Parathyroid adenoma (tissue), 2 donors: Measurements from ENCODE around the gene SLC9A9.
"Not testable (repeated sequence)": the region's sequence is repeated elsewhere in the genome, so short reads cannot be mapped to it uniquely, and the experiment has no call there.

ENCODE experiments used
- H2AFZ ChIP-seq: fragments of 300-600 bp; sonication (generic); one replicate; pipeline ENCODE4 v1.7.0; 2017; ENCODE audit warnings: antibody characterized with exemption, mild to moderate bottlenecking
- H3K27ac ChIP-seq: fragments of 300-600 bp; sonication (generic); one replicate; pipeline ENCODE4 v1.7.0; 2017
- H3K27me3 ChIP-seq: fragments of 300-600 bp; sonication (generic); one replicate; pipeline ENCODE4 v1.7.0; 2017; ENCODE audit warnings: low read length; ENCODE audit not compliant: control insufficient read depth, insufficient read depth
- H3K36me3 ChIP-seq: fragments of 300-600 bp; sonication (generic); one replicate; pipeline ENCODE4 v1.7.0; 2017; ENCODE audit warnings: low read length; ENCODE audit not compliant: control insufficient read depth, insufficient read depth
- H3K4me1 ChIP-seq: fragments of 300-600 bp; sonication (generic); one replicate; pipeline ENCODE4 v1.7.0; 2017; ENCODE audit warnings: control low read depth
- H3K4me2 ChIP-seq: fragments of 300-600 bp; sonication (generic); one replicate; pipeline ENCODE4 v1.7.0; 2017; ENCODE audit warnings: low read length
- H3K4me3 ChIP-seq: fragments of 300-600 bp; sonication (generic); one replicate; pipeline ENCODE4 v1.7.0; 2017; ENCODE audit warnings: low read depth, low read length
- H3K79me2 ChIP-seq: fragments of 300-600 bp; sonication (generic); one replicate; pipeline ENCODE4 v1.7.0; 2017; ENCODE audit warnings: control low read depth
- H3K9ac ChIP-seq: fragments of 300-600 bp; sonication (generic); one replicate; pipeline ENCODE4 v1.7.0; 2017; ENCODE audit warnings: mild to moderate bottlenecking
- H3K9me3 ChIP-seq: fragments of 300-600 bp; sonication (generic); one replicate; pipeline ENCODE4 v1.7.0; 2017; ENCODE audit warnings: low read length; ENCODE audit not compliant: control insufficient read depth
- TF ChIP-seq, protein P1 (sequence below): fragments of 300-600 bp; sonication (generic); IDR thresholded peaks from one replicate; pipeline ENCODE4 v1.7.0; 2017; ENCODE audit warnings: antibody characterized with exemption, mild to moderate bottlenecking
- donor health status: primary hyperparathyroidism.

The SLC9A9 gene

DNA sequence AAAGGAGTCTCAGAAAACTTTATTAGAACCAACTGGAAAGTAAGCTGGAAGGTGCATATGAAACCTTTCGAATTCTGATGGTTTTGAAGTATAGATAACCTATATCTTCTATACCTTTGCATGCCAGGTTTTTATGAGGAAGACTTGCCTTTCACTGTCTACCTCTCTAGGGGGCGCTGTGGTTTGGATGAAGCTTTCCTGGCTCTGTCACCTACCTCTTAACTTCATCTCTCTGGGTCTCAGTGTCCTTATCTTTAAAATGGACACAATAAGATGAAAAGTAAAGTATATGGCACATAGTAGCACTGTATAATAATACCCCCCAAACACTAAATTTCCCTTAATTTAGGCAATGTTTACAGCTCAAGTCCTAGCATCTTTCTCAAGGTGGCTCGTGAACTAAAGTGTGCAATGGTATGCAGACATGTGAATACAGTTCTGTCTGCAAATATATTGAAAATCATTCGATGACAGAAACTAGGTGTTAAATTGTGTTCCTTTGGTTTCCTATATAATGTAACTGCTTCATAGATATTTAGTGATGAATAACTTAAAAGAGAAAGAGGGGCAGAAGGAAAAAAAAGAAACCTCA lies 414.4 kb downstream of the SLC9A9 start:
- no peak overlapping the region for H2AFZ ChIP-seq
- H3K27ac ChIP-seq, result no peak overlapping the region
- H3K27me3 ChIP-seq, result no peaks in the 10 kb centered on the region
- TF ChIP-seq, protein P1, sequence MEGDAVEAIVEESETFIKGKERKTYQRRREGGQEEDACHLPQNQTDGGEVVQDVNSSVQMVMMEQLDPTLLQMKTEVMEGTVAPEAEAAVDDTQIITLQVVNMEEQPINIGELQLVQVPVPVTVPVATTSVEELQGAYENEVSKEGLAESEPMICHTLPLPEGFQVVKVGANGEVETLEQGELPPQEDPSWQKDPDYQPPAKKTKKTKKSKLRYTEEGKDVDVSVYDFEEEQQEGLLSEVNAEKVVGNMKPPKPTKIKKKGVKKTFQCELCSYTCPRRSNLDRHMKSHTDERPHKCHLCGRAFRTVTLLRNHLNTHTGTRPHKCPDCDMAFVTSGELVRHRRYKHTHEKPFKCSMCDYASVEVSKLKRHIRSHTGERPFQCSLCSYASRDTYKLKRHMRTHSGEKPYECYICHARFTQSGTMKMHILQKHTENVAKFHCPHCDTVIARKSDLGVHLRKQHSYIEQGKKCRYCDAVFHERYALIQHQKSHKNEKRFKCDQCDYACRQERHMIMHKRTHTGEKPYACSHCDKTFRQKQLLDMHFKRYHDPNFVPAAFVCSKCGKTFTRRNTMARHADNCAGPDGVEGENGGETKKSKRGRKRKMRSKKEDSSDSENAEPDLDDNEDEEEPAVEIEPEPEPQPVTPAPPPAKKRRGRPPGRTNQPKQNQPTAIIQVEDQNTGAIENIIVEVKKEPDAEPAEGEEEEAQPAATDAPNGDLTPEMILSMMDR, result no peak
- no peak overlapping the region for H3K4me2 ChIP-seq
- no peak overlapping the region for H3K9ac ChIP-seq
- no peaks in the 10 kb centered on the region for H3K79me2 ChIP-seq
- H3K9me3 ChIP-seq, result no peaks in the 10 kb centered on the region
- no peak overlapping the region for H3K4me3 ChIP-seq
- H3K4me1 ChIP-seq, result no peaks in the 10 kb centered on the region
- no peaks in the 10 kb centered on the region for H3K36me3 ChIP-seq

DNA sequence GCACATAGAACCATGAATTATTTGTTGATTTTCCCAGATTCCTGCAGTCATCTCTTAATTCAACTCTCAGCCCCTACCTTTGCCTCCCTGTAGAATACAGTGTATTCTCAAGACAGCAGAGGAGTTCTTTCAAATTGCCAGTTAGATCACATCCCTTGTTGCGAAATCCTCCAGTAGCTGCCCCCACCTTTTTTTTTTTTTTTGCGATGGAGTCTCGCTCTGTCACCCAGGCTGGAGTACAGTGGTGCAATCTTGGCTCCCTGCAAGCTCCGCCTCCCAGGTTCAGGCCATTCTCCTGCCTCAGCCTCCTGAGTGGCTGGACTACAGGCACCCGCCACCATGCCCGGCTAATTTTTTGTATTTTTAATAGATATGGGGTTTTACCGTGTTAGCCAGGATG lies 417.0 kb downstream of the SLC9A9 start:
- not testable (repeated sequence) for H3K4me3 ChIP-seq, H3K79me2 ChIP-seq, H3K27ac ChIP-seq, H3K36me3 ChIP-seq, H3K9ac ChIP-seq, H3K4me1 ChIP-seq, H3K4me2 ChIP-seq, H2AFZ ChIP-seq, H3K9me3 ChIP-seq, H3K27me3 ChIP-seq

- H3K36me3 ChIP-seq, result no peaks in the 10 kb centered on the region
- no peak overlapping the region for H3K9ac ChIP-seq
- H3K79me2 ChIP-seq, result no peaks in the 10 kb centered on the region
- no peaks in the 10 kb centered on the region for H3K9me3 ChIP-seq
- TF ChIP-seq, protein P1, result no peak
- no peaks in the 10 kb centered on the region for H3K27me3 ChIP-seq
- H3K4me1 ChIP-seq, result no peaks in the 10 kb centered on the region
- no peak overlapping the region for H3K4me2 ChIP-seq
- no peak overlapping the region for H3K27ac ChIP-seq
- H2AFZ ChIP-seq, result no peak overlapping the region
- H3K4me3 ChIP-seq, result no peak overlapping the region
These were observed 417.7 kb downstream of the SLC9A9 start for GRCh38 chr3:143430568-143430967.

GRCh38 chr3:143429628-143430514 lies 418.4 kb downstream of the SLC9A9 start:
- no peak overlapping the region for H3K4me2 ChIP-seq
- H3K9ac ChIP-seq, result no peak overlapping the region
- H3K79me2 ChIP-seq, result no peaks in the 10 kb centered on the region
- H3K27me3 ChIP-seq, result no peaks in the 10 kb centered on the region
- no peak overlapping the region for H3K4me3 ChIP-seq
- TF ChIP-seq, protein P1, result no peak
- H3K4me1 ChIP-seq, result no peaks in the 10 kb centered on the region
- H3K36me3 ChIP-seq, result no peaks in the 10 kb centered on the region
- no peaks in the 10 kb centered on the region for H3K9me3 ChIP-seq
- no peak overlapping the region for H3K27ac ChIP-seq
- no peak overlapping the region for H2AFZ ChIP-seq

DNA sequence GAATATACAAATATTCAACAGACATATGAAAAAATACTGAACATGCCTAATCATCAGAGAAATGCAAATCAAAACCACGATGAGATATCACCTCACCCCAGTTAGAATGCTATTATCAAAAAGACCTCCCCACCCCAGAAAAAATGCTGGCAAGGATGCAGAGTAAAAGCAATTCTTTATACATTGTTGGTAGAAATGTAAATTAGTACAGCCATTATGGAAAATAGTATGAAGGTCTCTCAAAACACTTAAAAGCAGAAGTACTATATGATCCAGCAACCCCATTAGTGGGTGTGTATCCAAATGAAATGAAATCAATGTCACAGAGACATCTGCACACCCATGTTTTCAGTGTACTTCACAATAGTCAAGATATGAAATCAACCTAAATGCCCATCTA lies 420.0 kb downstream of the SLC9A9 start:
- Histone ChIP-seq H3K4me3 (no peak overlapping the region), H3K4me1 (no peaks in the 10 kb centered on the region)
- TF ChIP-seq, protein P1, result no peak

More for the DNA sequence above, 420.0 kb downstream of the SLC9A9 start:
- Histone ChIP-seq H3K4me2 (no peak overlapping the region), H3K9me3 (no peaks in the 10 kb centered on the region), H3K27me3 (no peaks in the 10 kb centered on the region), H3K79me2 (no peaks in the 10 kb centered on the region), H3K36me3 (no peaks in the 10 kb centered on the region), H2AFZ (no peak overlapping the region), H3K9ac (no peak overlapping the region), H3K27ac (no peak overlapping the region)
